Thyroid gland (tissue), 4 donors: ENCODE measurements around the gene PITRM1.

ENCODE experiments used
- CTCF ChIP-seq, 6 experiments: fragments of 200-600 bp in 3 of 6; fragments of 450-650 bp in 3 of 6; sonication (generic) in 3 of 6; IDR thresholded peaks; one replicate each; pipeline ENCODE4 v1.5.1; 2016 to 2019; ENCODE audit warnings: antibody characterized with exemption in 6 of 6, mild to moderate bottlenecking in 2 of 6, inconsistent platforms in 1 of 6, moderate library complexity in 1 of 6
- POLR2A ChIP-seq, 2 donors: fragments of 450-650 bp; IDR thresholded peaks; one replicate each; pipeline ENCODE4 v1.6.1; 2017; ENCODE audit warnings: antibody characterized with exemption in 2 of 2, mild to moderate bottlenecking in 2 of 2, moderate library complexity in 1 of 2

DNA sequence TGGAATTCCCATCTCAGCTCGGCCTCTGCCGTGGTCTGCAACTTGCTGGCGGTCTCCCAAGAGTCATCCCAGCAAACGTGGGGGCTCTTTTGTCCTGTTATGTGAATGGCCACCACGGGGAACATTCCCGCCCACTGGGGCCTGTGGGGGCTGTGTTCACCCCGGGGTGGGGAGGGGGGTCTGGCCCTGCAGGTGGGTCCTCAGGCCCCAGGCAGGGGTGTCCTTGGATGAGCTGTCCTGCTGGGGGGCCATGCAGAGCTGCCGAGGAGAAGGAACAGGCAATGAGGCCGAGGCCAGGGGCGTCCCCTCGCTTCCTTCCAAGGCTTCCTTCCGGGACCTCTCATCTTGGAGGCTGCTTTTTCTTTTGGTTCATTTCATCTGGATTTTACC, 24.4 kb upstream of the PITRM1 start:
- no peak for TF ChIP-seq POLR2A (IDR thresholded peaks at IDR 0.05)
- no peak for TF ChIP-seq CTCF (IDR thresholded peaks at IDR 0.05)
